ENCODE results near the gene SH3GLB1.

SH3GLB1 gene

GRCh38 chr1:86774305-86775295, 70.2 kb downstream of the SH3GLB1 start:
- peak; percentile 9 for DNase-seq

GRCh38 chr1:86775395-86775794, 71.0 kb downstream of the SH3GLB1 start:
- DNase-seq = no peak

DNA sequence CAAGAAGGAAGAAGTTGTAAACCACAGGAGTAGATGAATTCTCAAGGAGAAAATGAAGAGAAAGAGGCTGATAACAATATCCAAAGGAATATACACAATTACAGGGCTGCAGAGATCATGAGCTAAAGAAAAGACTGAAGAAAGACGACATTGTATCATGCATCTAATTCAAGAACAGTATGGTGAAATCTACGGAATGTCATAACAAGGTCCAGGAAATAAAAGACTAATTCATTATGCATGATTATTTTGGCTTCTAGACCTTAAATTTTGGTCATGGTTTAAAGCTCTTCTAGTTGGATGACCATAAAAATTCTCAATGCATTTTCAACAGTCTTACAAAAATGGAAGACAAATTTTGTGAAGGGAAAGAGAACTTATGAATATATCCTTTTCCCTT, 71.7 kb downstream of the SH3GLB1 start:
- DNase-seq = no peak

- DNase-seq = no peak
Measured at GRCh38 chr1:86778569-86779239, 74.3 kb downstream of the SH3GLB1 start.

- DNase-seq = no peak
Measured at GRCh38 chr1:86779308-86780191, 75.2 kb downstream of the SH3GLB1 start.

DNA sequence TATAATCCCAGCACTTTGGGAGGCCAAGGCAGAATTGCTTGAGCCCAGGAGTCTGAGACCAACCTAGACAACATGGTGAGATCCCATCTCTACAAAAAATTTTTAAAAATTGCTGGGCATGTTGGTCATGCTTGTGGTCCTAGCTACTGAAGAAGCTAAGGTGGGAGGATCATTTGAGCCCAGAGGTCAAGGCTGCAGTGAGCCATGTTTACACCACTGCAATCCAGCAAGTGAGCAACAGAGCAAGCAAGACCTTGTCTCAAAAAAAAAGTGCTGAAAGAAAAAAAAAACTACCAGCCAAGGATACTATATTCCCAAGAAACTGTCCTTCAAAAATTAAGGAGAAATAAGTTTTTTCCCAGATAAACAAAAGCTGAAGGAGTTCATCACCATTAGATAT, 78.1 kb downstream of the SH3GLB1 start:
- no peak for DNase-seq

- no peak for DNase-seq
Measured at GRCh38 chr1:86787621-86788020, 83.2 kb downstream of the SH3GLB1 start.

GRCh38 chr1:86788300-86789206, 84.2 kb downstream of the SH3GLB1 start:
- no peak for DNase-seq

- DNase-seq = no peak
Measured at GRCh38 chr1:86795316-86795715, 90.9 kb downstream of the SH3GLB1 start.

Measured in 8988T (cell line).